GM12864 (cell line): ENCODE measurements around the gene STC2.
A peak's percentile ranks its signal among the peaks of the same experiment; 100 is the strongest.

ENCODE experiments used
- DNase-seq: peaks from one replicate; pipeline ENCODE4 v3.0.0-alpha.2; 2011; ENCODE audit warnings: low read depth
- H3K4me3 ChIP-seq: 2 replicates; pipeline ENCODE4 v1.5.1; 2011; ENCODE audit warnings: mild to moderate bottlenecking, low read depth, low read length, control low read depth
- CTCF ChIP-seq: IDR thresholded peaks from 2 replicates; pipeline ENCODE4 v1.5.1; 2011; ENCODE audit warnings: low read depth, mild to moderate bottlenecking, moderate library complexity, low read length, control low read depth, inconsistent platforms; ENCODE audit errors: missing control alignments

STC2 gene

GRCh38 chr5:173283318-173284288 is 44.6 kb downstream of the STC2 start:
- TF ChIP-seq CTCF = peak; percentile 75

GRCh38 chr5:173282916-173283315 is 45.3 kb downstream of the STC2 start:
- no peak overlapping the region for H3K4me3 ChIP-seq
- DNase-seq = no peak
- TF ChIP-seq CTCF = no peak

More at GRCh38 chr5:173283318-173284288, 44.6 kb downstream of the STC2 start:
- H3K4me3 ChIP-seq = no peak overlapping the region
- DNase-seq = no peak

GRCh38 chr5:173281910-173282309 is 46.3 kb downstream of the STC2 start:
- no peak overlapping the region for H3K4me3 ChIP-seq
- peak; percentile 42 for TF ChIP-seq CTCF
- no peak for DNase-seq

- no peak for TF ChIP-seq CTCF
- no peak overlapping the region for H3K4me3 ChIP-seq
- DNase-seq = no peak
These were observed 49.0 kb downstream of the STC2 start for GRCh38 chr5:173279166-173279565.

- TF ChIP-seq CTCF = no peak
- DNase-seq = no peak
- H3K4me3 ChIP-seq = no peak overlapping the region
These were observed 49.6 kb downstream of the STC2 start for GRCh38 chr5:173278641-173279040.

GRCh38 chr5:173278172-173278571 is 50.0 kb downstream of the STC2 start:
- no peak for DNase-seq
- no peak overlapping the region for H3K4me3 ChIP-seq
- no peak for TF ChIP-seq CTCF
